Natural killer cell treated with Interleukin-12 subunit alpha and Interleukin-12 subunit beta and Interleukin-15 and Interleukin-18, amount 100 ng/mL, for 72 hours (primary cell): ENCODE measurements around the gene STS. TPM values are rescaled to one million over a fixed set of nuclear protein-coding genes. Genes with fewer than 3 reads are reported as not detected.

Source experiments
- ATAC-seq, 2 donors: fragments of 150-1000 bp; cut with Tn5 transposase in 1 of 2; sonication (Bioruptor Pico), chemical (Tn5 transposase) in 1 of 2; 2 replicates each; pipeline ENCODE4 v1.10.0; 2021
- DNase-seq: peaks from one replicate; pipeline ENCODE4 v3.0.0; 2022; ENCODE audit warnings: low spot score
- H3K27ac Mint-ChIP-seq, 2 donors: 1 replicate in 1 of 2; 2 replicates in 1 of 2; pipeline ENCODE4 v1.8.0; 2022; ENCODE audit warnings: mixed read lengths in 2 of 2, mild to moderate bottlenecking in 1 of 2, moderate library complexity in 1 of 2
- H3K27me3 Mint-ChIP-seq, 2 donors: 1 replicate in 1 of 2; 2 replicates in 1 of 2; pipeline ENCODE4 v1.8.0; 2022; ENCODE audit warnings: mixed read lengths in 2 of 2
- H3K36me3 Mint-ChIP-seq: one replicate; pipeline ENCODE4 v1.8.0; 2022; ENCODE audit warnings: mixed read lengths
- H3K4me1 Mint-ChIP-seq, 2 donors: 1 replicate in 1 of 2; 2 replicates in 1 of 2; pipeline ENCODE4 v1.8.0; 2022; ENCODE audit warnings: low read depth in 2 of 2, mixed read lengths in 2 of 2, mild to moderate bottlenecking in 1 of 2
- H3K4me3 Mint-ChIP-seq: one replicate; pipeline ENCODE4 v1.8.0; 2022; ENCODE audit warnings: mixed read lengths
- H3K9me3 Mint-ChIP-seq: 2 replicates; pipeline ENCODE4 v1.8.0; 2022; ENCODE audit warnings: mixed read lengths
- total RNA-seq, 2 donors: library from RNA; stranded (reverse); gene quantifications; one replicate each; pipeline ENCODE4 v1.2.3, GENCODE V29; 2022

The STS gene
- 1 to 10 TPM; 2.4 to 3.1 TPM for total RNA-seq

GRCh38 chrX:7147413-7147977, at the start of gene STS:
TSS of gene STS (plus strand) at chrX:7147712. CDS start at chrX:7253200, 105,488 bp downstream.
- H3K9me3 Mint-ChIP-seq: no peaks in the 10 kb centered on the region
- ATAC-seq (peak; percentile 73 to 77), DNase-seq (peak; percentile 76)
- H3K27ac Mint-ChIP-seq: peak within 1 kb of the TSS; percentile 68 to 89
- peaks cover 0 to 18% of the 10 kb centered on the region in 2 donors for H3K4me1 Mint-ChIP-seq
- H3K27me3 Mint-ChIP-seq: no peaks in the 10 kb centered on the region
- H3K4me3 Mint-ChIP-seq: peak within 1 kb of the TSS; percentile 73
- no peaks in the 10 kb centered on the region for H3K36me3 Mint-ChIP-seq

DNA sequence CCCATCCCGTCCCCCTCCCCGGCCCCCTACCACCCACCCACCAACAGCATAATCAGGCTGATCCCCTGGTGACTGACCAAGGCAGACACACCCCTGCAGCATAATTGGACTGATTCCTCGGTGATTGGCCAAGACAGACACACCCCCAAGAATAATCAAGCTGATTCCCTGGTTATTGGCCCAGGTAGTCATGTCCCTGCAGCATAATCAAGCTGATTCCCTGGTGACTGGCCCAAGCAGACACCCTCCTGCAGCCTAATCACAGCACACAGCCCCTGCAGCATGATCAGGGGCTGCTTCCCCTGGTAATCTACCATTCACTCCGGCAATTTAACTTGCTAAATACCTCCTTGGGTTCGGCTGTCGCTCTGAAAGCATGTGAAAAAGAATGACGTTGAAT, 47.5 kb upstream of the STS start:
- DNase-seq (no peak), ATAC-seq (no peak)
- peaks cover 0 to 11% of the 10 kb centered on the region in 2 donors for H3K4me1 Mint-ChIP-seq
- no peaks in the 10 kb centered on the region for H3K27me3 Mint-ChIP-seq
- no peak overlapping the region for H3K4me3 Mint-ChIP-seq
- no peak overlapping the region for H3K27ac Mint-ChIP-seq
- H3K9me3 Mint-ChIP-seq: peaks cover 4% of the 10 kb centered on the region
- peaks cover 12% of the 10 kb centered on the region for H3K36me3 Mint-ChIP-seq

DNA sequence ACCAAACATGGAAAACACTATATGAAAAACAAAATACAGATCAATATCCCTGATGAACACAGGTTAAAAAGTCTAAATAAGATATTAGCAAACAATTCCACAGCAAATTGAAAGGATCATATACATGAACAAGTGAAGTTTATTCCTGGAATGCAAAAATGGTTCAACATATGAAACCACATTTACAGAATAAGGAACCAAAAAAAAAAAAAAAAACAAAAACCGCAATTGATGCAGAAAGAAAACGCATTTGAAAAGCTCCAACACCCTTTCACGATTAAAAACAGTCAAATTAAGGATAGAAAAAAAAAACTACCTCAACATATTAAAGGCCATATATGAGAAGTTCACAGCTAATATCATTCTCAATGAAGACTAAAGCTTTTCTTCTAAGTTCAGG, 45.4 kb upstream of the STS start:
- peaks cover 12% of the 10 kb centered on the region for H3K36me3 Mint-ChIP-seq
- no peaks in the 10 kb centered on the region for H3K27me3 Mint-ChIP-seq
- no peak overlapping the region for H3K27ac Mint-ChIP-seq
- H3K9me3 Mint-ChIP-seq: peaks cover 4% of the 10 kb centered on the region
- H3K4me3 Mint-ChIP-seq: no peak overlapping the region
- ATAC-seq: no peak
- peaks cover 0 to 8% of the 10 kb centered on the region in 2 donors for H3K4me1 Mint-ChIP-seq
- no peak for DNase-seq

DNA sequence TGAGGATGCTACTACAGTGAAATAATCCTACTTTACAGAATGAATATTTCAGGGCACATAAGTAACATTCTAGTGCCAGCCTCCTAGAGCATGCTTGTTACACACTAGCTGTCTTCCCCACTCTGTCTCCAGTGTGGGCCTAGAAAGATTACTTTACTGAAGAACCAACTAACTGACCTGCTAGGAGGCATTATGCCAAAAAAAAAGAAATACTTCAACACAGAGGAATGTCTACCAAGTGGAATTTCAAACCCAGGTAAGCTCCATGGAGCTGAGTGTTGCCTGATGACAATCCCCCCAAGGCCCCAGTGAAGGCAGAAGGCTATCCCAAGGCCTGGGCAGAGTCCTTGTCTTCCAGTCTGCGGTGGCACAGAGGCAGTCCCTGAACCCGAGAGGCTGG, 40.9 kb upstream of the STS start:
- H3K27ac Mint-ChIP-seq: no peak overlapping the region
- no peaks in the 10 kb centered on the region for H3K27me3 Mint-ChIP-seq
- H3K4me3 Mint-ChIP-seq: no peak overlapping the region
- no peak for ATAC-seq
- peaks cover 12% of the 10 kb centered on the region for H3K36me3 Mint-ChIP-seq
- no peak for DNase-seq
- H3K9me3 Mint-ChIP-seq: peaks cover 4% of the 10 kb centered on the region
- H3K4me1 Mint-ChIP-seq: peaks cover 15 to 31% of the 10 kb centered on the region in 2 donors

GRCh38 chrX:7108030-7108429, 39.5 kb upstream of the STS start:
- H3K4me3 Mint-ChIP-seq: no peak overlapping the region
- no peaks in the 10 kb centered on the region for H3K27me3 Mint-ChIP-seq
- H3K36me3 Mint-ChIP-seq: peaks cover 5% of the 10 kb centered on the region
- peaks cover 15 to 32% of the 10 kb centered on the region in 2 donors for H3K4me1 Mint-ChIP-seq
- H3K9me3 Mint-ChIP-seq: peaks cover 4% of the 10 kb centered on the region
- H3K27ac Mint-ChIP-seq: no peak overlapping the region
- no peak for ATAC-seq
- no peak for DNase-seq

- no peak for ATAC-seq
- Mint-ChIP-seq H3K27me3 (no peaks in the 10 kb centered on the region), H3K4me3 (peak overlapping the region; percentile 8), H3K9me3 (no peaks in the 10 kb centered on the region), H3K27ac (peak overlapping the region; percentile 37 to 92), H3K36me3 (no peaks in the 10 kb centered on the region), H3K4me1 (peaks cover 15 to 35% of the 10 kb centered on the region in 2 donors)
- no peak for DNase-seq
Measured at GRCh38 chrX:7109049-7109531, 38.4 kb upstream of the STS start.

DNA sequence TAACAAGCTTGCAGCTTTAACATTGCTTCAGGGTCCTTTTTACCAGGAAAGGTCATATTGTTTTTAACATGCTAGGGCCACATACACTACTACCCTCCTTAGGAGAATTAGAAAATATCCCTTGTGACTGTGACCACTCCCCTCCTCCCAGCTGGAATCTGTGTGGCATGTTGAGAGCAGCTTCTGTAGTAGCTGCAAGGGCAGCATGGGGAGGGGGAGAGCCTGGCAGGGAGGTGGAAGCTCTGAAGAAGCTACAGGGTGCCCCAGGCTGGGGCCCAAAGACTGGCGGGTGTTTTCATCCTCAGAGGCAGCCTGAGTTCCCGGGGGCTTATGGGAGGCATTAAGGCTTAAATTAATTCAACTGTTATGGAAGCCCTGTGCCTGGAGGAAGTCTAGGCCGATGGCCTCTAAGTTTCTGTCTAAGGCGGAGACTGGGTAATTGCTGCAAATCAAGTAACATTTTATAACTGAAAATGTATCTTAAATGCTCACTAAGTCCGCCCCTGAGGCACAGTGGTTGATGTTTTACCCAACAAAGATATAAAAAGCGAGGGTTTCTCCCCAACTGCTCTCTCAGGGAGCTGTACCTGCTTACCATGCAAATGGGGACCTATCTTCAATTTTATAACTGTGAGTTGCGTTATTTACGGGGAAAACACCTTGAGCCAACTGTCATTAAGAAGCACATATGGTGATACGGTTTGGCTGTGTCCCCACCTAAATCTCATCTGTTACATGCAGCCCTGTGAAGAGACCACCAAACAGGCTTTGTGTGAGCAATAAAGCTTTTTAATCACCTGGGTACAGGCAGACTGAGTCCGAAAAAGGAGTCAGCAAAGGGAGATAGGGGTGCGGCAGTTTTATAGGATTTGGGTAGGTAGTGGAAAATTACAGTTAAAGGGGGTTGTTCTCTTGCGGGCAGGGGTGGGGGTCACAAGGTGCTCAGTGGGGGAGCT, 37.4 kb upstream of the STS start:
- DNase-seq (no peak), ATAC-seq (no peak)
- no peaks in the 10 kb centered on the region for H3K9me3 Mint-ChIP-seq
- peaks cover 15 to 39% of the 10 kb centered on the region in 2 donors for H3K4me1 Mint-ChIP-seq
- H3K27ac Mint-ChIP-seq: peak overlapping the region; percentile 26 to 92
- no peaks in the 10 kb centered on the region for H3K36me3 Mint-ChIP-seq
- no peak overlapping the region for H3K4me3 Mint-ChIP-seq
- H3K27me3 Mint-ChIP-seq: no peaks in the 10 kb centered on the region

- Mint-ChIP-seq H3K4me3 (no peak overlapping the region), H3K9me3 (no peaks in the 10 kb centered on the region), H3K27me3 (no peaks in the 10 kb centered on the region), H3K27ac (peak overlapping the region; percentile 26 to 92), H3K36me3 (no peaks in the 10 kb centered on the region), H3K4me1 (peaks cover 15 to 42% of the 10 kb centered on the region in 2 donors)
- ATAC-seq: peak; percentile 58 to 62
- no peak for DNase-seq
Measured at GRCh38 chrX:7110821-7111276, 36.7 kb upstream of the STS start.

- DNase-seq (no peak), ATAC-seq (no peak)
- peaks cover 15 to 44% of the 10 kb centered on the region in 2 donors for H3K4me1 Mint-ChIP-seq
- no peaks in the 10 kb centered on the region for H3K9me3 Mint-ChIP-seq
- no peak overlapping the region for H3K4me3 Mint-ChIP-seq
- H3K27ac Mint-ChIP-seq: peak overlapping the region in 1 of 2 donors; percentile 92
- H3K36me3 Mint-ChIP-seq: no peaks in the 10 kb centered on the region
- no peaks in the 10 kb centered on the region for H3K27me3 Mint-ChIP-seq
Measured at GRCh38 chrX:7111518-7111917, 36.0 kb upstream of the STS start.

DNA sequence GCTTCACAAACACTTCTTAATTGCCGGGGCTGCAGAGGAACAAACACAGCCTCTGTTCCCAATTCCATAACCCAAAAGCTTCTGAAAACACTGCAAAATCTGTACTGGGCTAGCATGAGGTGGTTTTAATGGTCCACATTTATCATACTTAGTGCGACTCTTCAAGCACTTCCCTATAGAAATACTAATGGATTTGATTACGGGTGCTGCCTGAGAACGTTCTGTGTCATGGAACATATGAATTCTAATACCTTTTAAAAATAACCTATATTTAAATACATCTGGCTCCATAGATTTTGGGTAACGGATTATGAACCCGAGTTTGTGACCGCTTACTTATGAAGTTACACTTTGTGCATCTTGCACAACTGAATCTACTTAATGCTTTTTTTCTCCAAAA, 35.4 kb upstream of the STS start:
- Mint-ChIP-seq H3K4me3 (no peak overlapping the region), H3K36me3 (no peaks in the 10 kb centered on the region), H3K27me3 (no peaks in the 10 kb centered on the region), H3K27ac (no peak overlapping the region), H3K9me3 (no peaks in the 10 kb centered on the region), H3K4me1 (peaks cover 15 to 48% of the 10 kb centered on the region in 2 donors)
- DNase-seq (no peak), ATAC-seq (no peak)

DNA sequence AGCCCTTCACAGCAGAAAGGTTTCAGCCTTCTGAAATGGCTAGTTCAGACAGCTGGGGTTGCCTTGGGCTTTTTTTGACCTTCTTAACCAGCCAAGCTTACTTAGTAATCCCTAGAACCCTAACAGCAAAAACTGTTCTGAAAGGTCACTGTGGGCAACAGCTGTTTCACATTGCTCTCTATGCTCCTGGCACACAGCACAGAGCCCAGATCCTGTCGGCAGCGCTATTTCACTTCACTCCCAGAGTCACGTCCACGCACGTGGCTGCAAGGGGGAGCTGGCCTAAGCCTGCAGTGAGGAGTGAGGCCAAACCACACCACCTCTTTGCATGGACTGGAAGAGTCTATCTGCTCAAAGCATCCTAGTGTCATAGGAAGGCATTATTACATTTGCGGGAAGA, 32.0 kb upstream of the STS start:
- H3K27ac Mint-ChIP-seq: no peak overlapping the region
- no peak for ATAC-seq

DNA sequence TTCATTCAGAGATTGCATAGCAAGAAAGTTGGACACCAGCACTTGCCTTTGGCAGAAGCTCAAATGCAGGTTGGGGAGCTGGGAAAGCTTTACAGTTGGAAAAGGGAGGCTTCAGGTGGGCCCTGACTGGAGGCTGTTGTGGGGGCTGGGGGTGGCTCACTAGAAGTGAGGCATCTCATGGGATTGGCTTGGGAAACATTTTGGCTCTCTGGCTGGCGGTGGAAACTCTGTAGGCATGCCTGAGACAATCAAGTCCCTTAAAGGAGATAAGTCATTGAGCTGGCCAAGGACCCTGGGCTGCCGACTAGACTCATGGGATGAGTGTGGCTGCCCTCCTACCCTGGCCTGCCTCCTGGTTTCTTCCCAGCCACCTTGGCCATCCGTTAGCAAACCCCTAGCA, 31.4 kb upstream of the STS start:
- Mint-ChIP-seq H3K4me1 (peaks cover 0 to 44% of the 10 kb centered on the region in 2 donors), H3K9me3 (no peaks in the 10 kb centered on the region), H3K27ac (no peak overlapping the region), H3K4me3 (no peak overlapping the region), H3K27me3 (no peaks in the 10 kb centered on the region), H3K36me3 (no peaks in the 10 kb centered on the region)
- no peak for ATAC-seq
- no peak for DNase-seq

More for the DNA sequence above, 32.0 kb upstream of the STS start:
- H3K27me3 Mint-ChIP-seq: no peaks in the 10 kb centered on the region
- H3K4me3 Mint-ChIP-seq: no peak overlapping the region
- no peaks in the 10 kb centered on the region for H3K9me3 Mint-ChIP-seq
- no peak for DNase-seq
- peaks cover 5 to 46% of the 10 kb centered on the region in 2 donors for H3K4me1 Mint-ChIP-seq
- H3K36me3 Mint-ChIP-seq: no peaks in the 10 kb centered on the region

GRCh38 chrX:7117587-7117986, 29.9 kb upstream of the STS start:
- H3K4me3 Mint-ChIP-seq: no peak overlapping the region
- DNase-seq (no peak), ATAC-seq (no peak)
- no peaks in the 10 kb centered on the region for H3K27me3 Mint-ChIP-seq
- H3K27ac Mint-ChIP-seq: no peak overlapping the region
- no peaks in the 10 kb centered on the region for H3K9me3 Mint-ChIP-seq
- peaks cover 0 to 46% of the 10 kb centered on the region in 2 donors for H3K4me1 Mint-ChIP-seq
- no peaks in the 10 kb centered on the region for H3K36me3 Mint-ChIP-seq
